ENCODE measurements around the gene SYTL1. TPM values are rescaled to one million over a fixed set of nuclear protein-coding genes. Genes with fewer than 3 reads are reported as not detected.
A peak's percentile ranks its signal among the peaks of the same experiment; 100 is the strongest.

Gene SYTL1
- polyA plus RNA-seq, 10 donors, result 0.43 to 5.7 (median 1.2) TPM

DNA sequence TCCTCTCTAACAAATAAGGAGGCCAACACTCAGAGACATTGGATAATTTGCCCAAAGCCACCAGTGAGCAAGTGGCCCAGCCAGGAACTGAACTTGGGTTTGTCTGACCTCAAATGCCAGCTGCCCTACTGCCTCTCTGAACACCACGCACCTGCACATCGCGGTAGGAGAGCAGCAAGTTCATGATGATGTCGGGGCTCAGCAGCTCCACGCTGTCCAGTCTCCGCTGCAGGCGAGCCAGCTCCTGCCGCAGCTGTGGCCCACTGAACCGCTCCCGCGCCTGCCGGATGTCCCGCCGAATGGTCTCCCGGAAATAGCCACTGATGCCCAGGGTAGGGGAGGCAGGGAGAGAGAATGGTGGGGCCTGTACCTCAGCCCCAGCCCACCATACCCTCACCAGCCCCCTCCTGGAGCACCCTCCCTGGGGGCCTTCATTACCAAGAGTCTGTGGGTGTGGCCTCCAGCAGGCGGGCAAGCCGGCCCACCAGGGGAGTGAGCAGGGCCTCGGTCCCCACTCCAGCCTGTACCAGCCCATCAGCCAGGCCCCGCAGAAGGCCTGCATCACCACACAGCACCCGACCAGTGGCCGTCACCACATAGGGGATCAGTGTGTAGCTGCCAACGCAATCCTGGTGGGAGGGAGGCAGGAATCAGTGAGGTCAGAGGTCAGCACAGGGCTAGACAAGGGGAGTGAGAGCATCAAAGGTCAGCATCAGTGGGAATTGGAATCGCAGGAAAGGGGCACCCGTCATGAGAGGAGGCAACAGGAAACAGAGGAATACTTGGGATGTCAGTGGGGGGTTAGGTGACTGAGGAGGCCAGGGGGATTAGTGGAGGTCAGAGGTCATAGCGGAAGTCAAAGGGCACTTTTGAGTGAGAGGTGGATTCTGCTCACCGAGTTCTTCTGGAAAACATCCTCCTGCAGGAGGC is 22.2 kb downstream of the SYTL1 start:
- no peak for DNase-seq

DNA sequence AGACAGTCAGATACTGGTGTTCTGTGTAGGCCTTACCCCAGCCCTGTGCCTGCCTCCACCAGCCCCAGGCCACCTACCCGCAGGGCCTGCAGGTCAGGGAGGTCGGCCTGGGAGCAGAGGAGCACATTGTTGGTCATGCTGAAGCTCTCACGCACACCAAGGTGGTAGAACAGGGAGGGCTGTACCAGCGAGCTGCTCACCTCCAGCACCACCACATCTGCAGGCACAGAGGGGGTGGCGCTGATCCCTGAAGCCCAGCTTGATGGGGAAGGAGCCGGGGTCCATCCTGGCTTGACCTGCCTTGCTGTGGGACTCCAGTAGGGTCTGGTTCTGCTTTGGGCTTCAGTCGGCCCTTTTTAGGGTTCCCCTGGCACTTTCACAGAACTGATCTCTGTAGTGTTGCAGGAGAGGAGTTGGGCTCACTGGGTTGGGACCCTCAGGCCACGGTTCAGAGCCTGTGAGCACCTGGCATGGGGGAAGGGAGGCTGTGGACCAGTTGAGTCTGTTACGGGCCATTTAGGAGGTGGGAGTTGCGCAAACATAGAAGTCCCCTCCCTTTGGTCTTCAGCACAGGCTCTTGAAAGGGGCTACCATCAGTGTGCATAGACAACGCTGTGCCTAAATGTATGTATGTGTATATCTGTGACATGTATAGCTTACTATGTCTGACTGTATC is 23.0 kb downstream of the SYTL1 start:
- DNase-seq, result no peak

DNA sequence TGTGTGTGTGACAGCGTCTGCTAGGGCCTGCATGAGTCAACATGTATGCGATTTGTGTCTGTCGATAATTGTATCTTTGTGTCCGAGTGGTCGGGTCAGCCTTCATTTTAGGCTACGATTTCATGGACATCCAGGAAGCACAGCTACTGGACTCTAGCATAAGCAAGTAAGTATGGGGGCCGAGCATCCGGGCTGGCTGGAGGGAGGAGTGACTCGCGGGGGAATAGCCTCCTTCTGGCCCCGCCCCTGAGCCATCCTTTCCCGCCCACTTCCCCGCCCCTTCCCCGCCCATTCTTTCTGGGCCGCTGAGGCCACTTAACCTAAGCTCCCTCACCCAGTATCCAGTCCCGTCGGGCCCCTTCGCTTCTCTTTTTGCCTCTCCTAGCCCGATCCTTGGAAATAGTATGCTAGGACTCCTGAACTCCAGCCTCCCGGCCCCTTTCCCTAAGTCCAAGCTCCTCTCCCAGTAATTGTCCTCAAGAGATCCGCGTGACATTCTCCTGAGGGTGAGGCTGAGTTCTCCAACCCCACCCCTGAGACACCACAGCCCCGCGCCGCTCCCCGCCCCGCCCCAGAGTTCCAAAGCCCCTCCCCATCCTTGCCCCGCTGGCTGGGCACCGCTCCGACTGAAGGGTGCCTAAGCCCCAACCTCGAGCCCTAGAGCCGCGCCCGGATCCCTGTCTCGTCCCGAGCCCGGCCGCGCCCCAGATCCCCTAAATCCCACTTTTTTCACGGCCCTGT is 23.7 kb downstream of the SYTL1 start:
- peak; percentile 86 to 94 (median 90) for DNase-seq

DNA sequence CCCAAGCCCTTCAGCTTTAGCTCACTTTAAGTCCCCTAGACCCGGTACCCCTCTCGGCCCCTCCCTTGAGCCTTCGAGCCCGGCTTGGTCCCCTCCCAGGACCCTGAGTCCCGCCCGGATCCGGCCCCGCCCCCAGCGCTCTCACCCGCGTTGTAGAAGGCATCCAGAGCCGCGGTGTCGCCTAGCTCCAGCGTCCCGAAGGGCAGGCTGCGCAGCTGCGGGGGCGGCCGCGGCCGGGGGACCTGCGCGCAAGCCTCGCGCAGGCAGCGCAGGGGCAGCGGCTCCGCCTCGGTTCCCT is 24.2 kb downstream of the SYTL1 start:
- DNase-seq, result peak; percentile 71 to 92 (median 76)

DNA sequence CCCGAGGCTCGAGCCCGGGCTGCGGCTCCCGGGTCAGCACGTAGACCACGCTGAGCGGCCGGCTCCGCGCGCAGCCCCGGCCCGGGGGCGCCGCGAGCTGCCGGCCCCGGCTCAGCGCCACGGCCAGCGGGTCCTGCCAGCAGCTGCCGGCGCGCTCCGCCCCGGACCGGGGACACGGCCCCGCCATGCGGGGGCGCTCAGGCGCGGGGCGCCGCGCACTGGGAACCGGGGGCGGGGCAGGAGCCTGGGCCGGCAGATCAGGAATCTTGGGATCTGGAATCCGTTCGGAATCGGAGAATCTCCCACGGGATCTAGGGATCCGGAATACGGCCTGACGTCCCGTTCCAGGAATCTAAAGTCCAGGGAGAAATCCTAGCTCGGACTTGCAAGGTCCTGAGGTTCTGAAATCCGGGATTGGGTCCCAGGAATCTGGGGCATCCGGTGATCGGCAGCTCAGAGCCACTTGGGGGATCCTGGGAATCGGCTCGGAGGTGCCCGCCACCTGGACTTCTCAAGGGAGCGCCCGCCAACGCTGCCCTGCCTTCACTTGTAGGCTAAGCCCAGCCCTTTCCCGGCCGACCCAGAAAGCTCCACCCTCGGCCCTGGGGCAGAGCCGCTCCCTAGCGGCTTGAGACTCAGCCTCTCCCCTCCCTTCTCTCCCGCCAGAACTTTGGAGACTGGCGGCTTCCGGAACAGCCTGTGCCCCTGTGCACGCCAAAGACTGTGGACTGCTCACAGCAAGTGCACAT is 24.8 kb downstream of the SYTL1 start, which contains the start of gene MAP3K6:
Gene MAP3K6, minus strand, starts transcription at position 551 of the 749 bp plus-strand sequence. Its CDS starts 364 bp downstream, at position 187.
- peak; percentile 59 to 86 (median 71) for DNase-seq

DNA sequence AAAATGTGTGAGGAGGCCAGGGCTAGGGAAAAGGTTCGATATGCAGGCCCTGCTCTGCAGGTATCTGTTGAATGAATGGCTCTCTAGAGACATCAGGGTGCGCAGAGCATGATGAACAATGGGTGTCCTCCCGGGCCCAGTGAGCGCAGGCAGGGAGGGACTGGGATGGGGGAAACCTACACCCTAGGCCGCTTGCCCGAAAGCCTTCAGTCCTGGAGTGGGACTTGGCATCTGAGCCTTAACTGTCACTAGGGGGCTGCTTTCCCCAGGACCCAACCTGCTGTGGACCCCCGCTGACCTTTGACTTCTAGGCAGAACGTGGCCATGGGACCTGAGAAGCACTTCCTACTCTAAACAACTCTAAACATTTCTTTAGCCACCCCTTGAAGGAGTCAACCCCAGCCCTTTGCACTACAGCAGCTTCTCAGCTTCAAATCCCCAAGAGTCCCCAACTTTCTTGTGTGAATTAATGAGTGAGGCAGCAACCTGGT is 25.4 kb downstream of the SYTL1 start:
- DNase-seq, result no peak

DNA sequence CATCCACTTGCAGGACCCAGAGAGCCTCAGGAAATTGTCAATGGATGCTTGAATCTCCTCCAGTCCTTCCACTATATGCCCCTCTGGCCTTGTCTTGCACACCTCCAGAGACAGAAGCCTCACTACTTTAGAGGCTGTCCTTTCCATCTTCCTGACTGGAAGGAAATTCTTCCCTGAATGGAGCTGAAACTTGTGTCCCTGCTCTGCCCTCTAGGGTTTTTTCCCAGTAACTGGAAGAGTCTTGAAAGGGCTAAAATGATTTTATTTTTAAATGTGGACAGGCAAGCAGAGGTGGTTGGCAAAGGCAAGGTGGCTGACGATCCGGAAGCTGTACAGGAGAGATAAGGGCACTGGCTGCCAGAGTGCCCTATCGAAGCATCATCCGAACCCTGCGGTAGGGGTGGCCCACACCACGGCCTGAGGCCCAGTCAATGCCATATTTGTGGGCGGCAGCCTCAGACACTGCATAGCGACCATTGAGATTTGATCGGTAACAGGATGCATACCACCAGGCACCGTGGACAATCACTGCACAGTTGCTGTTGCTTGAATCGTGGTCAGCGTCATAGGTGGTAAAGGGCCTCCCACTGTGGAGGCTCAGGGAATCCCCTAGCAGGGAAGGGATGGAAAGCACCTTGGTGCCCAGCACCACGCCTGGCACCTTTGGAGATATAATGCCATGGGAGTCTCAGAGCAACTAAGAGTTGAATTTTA is 27.2 kb downstream of the SYTL1 start:
- DNase-seq, result no peak

DNA sequence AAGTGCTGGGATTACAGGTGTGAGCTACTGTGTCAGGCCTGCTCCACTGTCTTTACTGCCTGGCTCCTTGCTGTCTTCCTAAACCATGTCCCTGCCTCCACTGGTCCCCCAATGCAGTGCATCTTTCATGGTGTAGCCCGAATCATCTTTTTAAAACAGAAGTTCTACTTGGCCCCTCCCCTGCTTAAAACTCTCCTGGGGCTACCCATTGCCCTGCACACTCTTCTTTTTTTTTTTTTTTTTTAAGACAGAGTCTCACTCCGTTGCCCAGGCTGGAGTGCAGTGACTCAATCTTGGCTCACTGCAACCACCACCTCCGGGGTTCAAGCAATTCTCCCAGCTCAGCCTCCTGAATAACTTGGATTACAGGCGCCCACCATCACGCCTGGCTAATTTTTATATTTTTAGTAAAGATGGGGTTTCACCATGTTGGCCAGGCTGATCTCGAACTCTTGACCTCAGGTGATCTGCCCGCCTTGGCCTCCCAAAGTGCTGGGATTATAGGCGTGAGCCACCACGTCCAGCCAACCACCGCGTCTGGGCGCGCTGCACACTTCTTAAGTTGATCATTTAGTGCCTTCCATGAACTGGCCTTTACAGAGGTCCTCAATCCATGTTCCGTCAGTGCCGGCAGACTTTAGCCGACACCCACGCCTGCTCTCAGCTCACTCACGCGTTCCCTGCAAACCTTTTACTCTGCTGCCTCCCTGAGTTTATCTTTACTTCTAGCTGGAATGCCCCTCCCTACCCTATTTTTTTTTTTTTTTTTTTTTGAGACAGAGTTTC is 30.4 kb downstream of the SYTL1 start:
- DNase-seq, result no peak

DNA sequence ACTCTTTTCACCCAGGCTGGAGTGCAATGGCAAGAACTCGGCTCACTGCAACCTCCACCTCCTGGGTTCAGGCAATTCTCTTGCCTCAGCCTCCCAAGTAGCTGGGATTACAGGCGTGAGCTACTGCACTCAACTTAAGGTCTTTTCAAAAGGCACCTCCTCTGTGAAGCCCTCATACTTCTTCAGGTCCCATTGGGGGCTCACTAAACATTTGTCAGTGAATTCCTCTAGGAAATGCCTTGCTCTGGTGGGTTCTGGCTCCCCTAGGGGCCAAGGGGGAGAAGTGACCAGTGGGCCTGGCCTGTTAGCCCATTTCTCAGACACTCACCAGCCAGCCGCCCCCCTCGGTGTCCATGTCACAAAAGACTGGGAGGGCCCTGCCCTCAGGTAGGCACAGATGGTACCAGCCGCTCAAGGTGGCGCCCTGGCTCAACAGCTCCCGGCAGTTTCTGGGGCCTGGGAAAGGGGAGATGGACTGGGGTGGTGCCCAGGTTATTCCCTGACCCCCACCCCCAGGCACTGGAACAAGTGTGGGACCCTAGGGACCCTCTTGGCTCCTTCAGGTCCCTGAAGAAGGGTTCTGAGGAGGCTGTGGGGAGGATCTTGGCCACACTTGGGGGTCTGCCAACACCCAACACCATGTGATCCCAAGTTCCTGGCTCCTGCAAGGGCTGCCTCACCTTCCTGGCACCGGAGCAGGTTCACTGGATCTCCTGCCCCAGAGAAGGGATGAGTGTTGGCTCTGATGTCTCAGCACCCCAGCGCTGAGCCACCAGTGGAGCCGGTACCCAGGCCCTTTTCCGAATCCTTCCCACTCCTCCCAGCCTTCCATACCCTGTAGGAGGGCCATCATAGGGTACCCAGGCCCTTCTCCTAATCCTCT is 31.2 kb downstream of the SYTL1 start:
- DNase-seq, result no peak

DNA sequence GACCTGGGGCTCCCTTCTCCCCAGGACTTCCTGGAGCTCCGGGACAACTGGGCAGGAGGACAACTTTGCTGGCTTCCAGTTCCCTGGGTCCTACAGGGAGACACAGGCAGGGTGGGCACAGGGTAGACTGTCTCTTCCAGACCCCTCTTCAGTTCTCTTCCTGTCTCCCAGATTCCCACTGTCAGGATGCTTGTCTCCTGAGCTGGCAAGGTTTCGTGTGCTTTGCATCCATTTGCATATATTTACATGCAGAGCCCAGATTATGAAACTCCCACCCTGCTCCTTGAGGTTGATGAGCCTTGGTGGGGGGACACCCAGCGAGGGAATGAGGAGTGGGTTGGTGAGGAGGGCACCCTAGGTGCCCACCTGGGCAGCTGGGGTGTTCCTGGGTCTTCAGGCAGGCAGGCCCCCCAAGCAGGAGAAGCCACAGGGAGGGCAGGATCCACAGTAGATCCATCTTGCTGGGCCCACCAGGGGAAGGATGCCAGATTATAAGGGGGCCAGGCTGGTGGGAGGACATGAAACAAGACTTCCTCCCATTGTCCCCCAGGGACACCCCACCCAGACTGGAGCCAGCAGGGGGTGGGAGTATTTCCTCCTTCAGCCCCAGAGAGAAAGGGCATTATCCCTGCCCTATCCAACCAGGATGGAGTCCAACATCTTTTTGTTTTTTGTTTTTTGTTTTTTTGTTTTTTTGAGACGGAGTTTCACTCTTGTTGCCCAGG is 32.7 kb downstream of the SYTL1 start, which contains the start of gene FCN3:
Gene FCN3, minus strand, starts transcription at position 463 of the 725 bp plus-strand sequence. Its CDS starts 6 bp downstream, at position 457.
- DNase-seq, result no peak

DNA sequence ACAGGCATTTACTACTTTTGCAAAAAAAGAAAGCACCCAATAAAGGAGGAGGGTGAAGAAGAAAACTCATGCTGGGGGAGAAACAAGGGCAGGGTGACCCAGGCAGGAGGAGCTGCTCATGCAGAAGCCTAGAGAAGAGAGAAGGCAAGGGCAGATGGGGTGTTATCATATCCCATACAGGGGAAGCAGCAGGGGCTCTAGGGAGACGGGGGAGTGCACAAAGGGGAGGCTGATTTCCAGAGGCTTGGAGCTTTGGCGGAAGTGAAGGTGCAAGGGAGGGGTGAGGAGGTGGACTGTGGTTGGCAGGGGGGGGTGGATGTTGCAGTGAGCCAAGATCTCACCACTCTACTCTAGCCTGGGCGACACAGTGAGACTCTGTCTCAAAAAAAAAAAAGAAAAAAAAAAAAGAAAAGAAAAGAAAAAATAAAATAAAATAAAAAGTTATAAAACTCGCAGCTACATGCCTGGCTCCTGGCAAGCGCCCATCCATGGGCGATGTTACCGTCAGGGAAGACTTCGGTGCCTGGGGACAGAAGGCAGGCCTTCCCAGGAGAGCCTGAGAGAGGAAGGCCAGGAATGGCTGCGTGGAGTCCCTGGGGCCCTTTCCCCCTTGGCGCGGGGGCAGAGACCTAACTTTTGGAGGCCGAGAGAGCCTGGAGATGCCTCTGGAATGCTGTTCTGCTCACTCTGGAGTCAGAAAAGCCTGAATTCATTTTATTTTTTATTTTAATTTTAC is 36.1 kb downstream of the SYTL1 start:
- no peak for DNase-seq

DNA sequence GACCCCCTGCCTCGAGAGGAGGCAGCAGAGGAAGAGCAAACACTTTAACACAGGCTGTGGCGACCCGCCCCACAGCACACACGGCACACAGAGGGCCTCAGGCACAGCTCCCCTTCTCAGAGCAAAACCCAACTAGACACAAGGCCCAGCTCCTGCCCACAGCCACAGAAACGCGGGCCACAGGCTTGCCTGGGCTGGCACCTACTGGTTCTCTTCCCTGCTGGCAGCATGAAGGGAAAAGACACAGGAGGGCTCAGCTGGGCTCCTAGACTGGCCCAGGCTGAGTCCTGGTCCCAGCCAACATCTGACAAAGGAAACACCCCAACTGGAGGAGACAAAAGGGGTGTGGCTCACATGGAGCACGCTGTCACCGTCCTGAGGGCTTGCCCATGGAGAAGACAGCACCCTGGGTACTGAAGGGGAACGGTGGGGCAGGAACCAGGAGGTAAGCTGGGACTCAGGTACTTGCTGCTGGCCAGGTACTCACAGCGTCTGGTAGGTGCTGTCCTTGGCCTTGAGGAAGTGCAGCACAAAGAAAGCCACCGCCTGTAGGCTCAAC is 37.8 kb downstream of the SYTL1 start:
- no peak for DNase-seq

DNA sequence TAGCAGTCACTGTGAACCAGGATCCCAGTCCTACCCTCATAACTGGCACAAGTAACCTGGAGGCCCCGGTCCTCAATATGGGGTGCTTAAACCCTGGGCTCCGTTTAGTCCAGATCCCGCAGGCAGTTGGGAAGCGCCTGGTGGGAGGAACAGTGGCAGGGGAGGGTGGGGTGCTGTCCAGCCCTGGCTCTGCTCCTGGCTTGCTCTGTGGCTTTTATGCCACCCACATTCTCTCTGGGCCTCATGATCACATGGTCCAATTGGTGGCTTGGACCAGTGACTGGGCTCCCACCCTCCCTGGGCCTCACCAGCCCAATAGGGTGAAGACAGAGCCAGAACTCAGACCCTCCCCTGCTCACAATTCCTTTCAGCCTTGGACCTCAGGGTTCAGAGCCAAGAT is 38.4 kb downstream of the SYTL1 start:
- no peak for DNase-seq

DNA sequence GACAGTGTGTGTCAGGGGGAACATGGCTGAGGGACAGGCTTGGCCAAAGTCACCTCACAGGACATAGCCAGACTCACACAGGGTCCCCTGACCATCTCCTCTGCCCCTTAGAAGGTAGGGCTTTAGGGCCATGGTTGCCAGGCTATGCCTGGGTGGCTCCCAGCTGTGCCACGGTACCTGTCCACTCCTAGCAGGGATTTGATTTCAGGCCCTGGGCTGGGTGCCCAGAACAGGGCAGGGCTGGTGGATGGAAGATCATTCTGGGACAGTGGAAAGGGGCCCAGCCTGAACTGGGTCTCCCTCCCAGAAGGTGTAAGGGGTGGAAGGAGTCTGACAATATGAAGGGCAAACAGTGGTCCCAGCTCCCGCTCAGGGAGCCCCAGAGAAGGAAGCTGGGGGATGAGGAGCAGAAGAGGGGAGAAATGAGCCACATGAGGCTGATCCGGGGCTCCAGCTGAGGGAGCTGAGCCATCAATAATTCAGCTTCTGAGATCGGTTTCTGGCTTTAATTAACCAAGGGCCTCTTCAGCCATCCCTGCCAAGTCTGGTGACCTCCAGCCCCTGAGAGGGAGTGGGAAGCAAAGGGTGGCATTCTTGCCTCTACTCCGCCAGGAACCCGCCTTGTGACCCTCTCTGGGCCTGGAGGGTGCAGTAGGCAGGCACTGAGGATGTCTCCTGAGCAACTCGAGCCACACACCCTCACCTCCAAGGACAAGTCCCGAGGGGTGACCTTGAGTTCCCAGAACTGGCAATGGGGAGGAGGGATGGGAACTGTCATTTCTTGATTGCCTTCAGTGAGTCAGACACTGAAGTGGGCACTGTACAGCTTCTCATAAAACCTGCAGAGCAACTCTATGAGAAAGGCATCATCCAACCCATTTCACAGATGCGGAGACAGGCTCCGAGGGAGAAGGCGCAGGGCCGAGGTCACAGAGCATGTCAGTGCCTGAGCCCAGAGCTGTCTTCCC is 39.2 kb downstream of the SYTL1 start:
- no peak for DNase-seq

DNA sequence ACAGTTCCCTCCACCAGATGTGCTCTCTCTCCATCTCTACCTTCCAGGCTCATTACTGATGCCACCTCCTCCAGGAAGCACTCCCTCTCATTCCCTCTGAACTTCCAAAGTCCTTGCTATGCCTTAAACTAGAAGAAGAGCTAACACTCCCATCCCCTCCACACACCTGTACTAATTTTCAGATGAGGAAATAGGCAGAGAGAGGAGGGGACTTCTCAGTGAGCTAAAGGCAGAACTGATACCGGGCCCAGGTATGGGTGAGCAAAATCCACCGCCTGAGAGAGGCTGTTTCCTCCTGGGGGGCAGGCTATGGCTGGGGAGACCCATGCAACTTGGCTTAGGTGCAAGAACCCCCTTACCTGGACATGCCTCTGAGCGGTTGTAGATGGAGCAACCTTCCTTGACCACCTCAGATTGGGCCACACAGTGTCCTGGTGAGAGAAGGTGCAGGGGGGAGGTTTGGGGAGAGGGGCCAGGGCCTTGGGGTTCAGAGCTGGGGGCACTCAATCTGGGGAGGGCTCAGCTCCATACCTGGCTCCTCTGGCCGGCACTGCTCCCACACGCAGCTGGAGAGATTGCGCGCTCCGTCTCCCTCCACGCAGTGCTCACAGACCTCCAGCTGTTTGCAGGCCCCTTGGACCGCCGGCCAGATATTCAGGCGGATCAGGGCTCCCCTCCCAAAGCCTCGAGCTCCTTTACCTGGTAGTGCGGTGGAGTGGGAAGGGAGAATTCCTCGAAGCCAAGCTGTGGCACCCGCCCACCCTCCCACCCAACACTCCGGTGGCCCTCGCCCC is 40.3 kb downstream of the SYTL1 start:
- DNase-seq, result no peak

Data from muscle of back (tissue), 11 donors.